Esophagus squamous epithelium (tissue), 4 donors: Measurements from ENCODE around the gene GJB5.

ENCODE experiments used
- CTCF ChIP-seq, 6 experiments: fragments of 450-650 bp in 4 of 6; fragments of 200-600 bp in 2 of 6; sonication (generic) in 2 of 6; IDR thresholded peaks; one replicate each; pipeline ENCODE4 v1.5.1; 2016 to 2019; ENCODE audit warnings: antibody characterized with exemption in 6 of 6, mild to moderate bottlenecking in 4 of 6, moderate library complexity in 4 of 6
- POLR2A ChIP-seq, 4 donors: fragments of 450-650 bp; IDR thresholded peaks; one replicate each; pipeline ENCODE4 v1.6.1; 2017; ENCODE audit warnings: antibody characterized with exemption in 4 of 4, mild to moderate bottlenecking in 4 of 4, moderate library complexity in 3 of 4

DNA sequence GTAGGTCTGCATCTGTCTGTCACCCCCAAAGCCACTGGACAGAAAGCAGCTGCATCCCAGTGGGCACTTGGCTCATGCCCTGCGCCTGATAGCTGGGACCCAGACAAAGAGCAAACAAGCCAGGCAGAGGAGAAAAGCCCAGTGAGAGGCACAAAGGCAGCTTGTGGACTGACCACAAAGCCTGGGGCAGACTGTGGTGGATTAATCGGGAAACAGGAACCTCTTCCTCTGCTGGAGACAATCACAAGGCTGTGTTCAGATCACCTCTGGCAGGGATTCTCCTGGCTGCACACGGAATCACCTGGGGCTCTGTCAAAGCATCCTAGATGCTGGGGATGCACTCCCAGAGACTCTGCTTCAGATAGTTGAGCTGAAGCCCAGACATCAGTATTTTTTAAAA is 15.2 kb upstream of the GJB5 start:
- TF ChIP-seq CTCF (IDR thresholded peaks at IDR 0.05) (no peak), POLR2A (IDR thresholded peaks at IDR 0.05) (no peak)
